Endodermal cell (in vitro differentiated cells): ENCODE measurements around the gene FAAP100. TPM values are rescaled to one million over a fixed set of nuclear protein-coding genes. Genes with fewer than 3 reads are reported as not detected.

ENCODE experiments used
- DNase-seq: peaks from one replicate; pipeline ENCODE4 v3.0.0-alpha.2; 2017
- H3K27ac ChIP-seq: 2 replicates; pipeline ENCODE4 v1.5.1; 2013; ENCODE audit warnings: mild to moderate bottlenecking, low read depth, low read length, moderate library complexity
- H3K27me3 ChIP-seq: 2 replicates; pipeline ENCODE4 v1.6.1; 2013; ENCODE audit warnings: mild to moderate bottlenecking, low read length, moderate library complexity; ENCODE audit not compliant: insufficient read depth, control insufficient read depth, poor library complexity, severe bottlenecking
- H3K36me3 ChIP-seq: 2 replicates; pipeline ENCODE4 v1.7.0; 2013; ENCODE audit warnings: mild to moderate bottlenecking, low read length, moderate library complexity; ENCODE audit not compliant: control insufficient read depth, insufficient read depth
- H3K4me1 ChIP-seq: one replicate; pipeline ENCODE4 v1.7.0; 2013; ENCODE audit warnings: low read length; ENCODE audit not compliant: control insufficient read depth, insufficient read depth
- H3K4me3 ChIP-seq: 2 replicates; pipeline ENCODE4 v1.5.1; 2013; ENCODE audit warnings: mild to moderate bottlenecking, low read length, moderate library complexity
- H3K9ac ChIP-seq: 2 replicates; pipeline ENCODE4 v1.6.1; 2013; ENCODE audit warnings: mild to moderate bottlenecking, low read length, moderate library complexity; ENCODE audit not compliant: poor library complexity, severe bottlenecking; ENCODE audit errors: extremely low read depth
- H3K9me3 ChIP-seq: 2 replicates; pipeline ENCODE4 v1.6.1; 2013; ENCODE audit warnings: mild to moderate bottlenecking, low read length, moderate library complexity; ENCODE audit not compliant: control insufficient read depth
- H3K27ac Mint-ChIP-seq: 2 replicates; pipeline ENCODE4 v1.8.0; 2020; ENCODE audit warnings: mixed read lengths
- H3K27me3 Mint-ChIP-seq: 2 replicates; pipeline ENCODE4 v1.8.0; 2021; ENCODE audit warnings: mild to moderate bottlenecking, mixed read lengths; ENCODE audit not compliant: insufficient read depth
- H3K36me3 Mint-ChIP-seq: 2 replicates; pipeline ENCODE4 v1.8.0; 2020; ENCODE audit warnings: low read depth, mixed read lengths
- H3K4me1 Mint-ChIP-seq: 2 replicates; pipeline ENCODE4 v1.8.0; 2020; ENCODE audit warnings: mixed read lengths
- H3K4me3 Mint-ChIP-seq: 2 replicates; pipeline ENCODE4 v1.8.0; 2020; ENCODE audit warnings: mild to moderate bottlenecking, moderate library complexity, mixed read lengths
- H3K9me3 Mint-ChIP-seq: 2 replicates; pipeline ENCODE4 v1.8.0; 2020; ENCODE audit warnings: mild to moderate bottlenecking, mixed read lengths
- WGBS, 2 experiments: methylation state at CpG; one replicate each; pipeline versions ENCODE4 v1.1.5 to v1.1.7; 2013; ENCODE audit warnings: missing lambda C conversion rate in 2 of 2, mixed read lengths in 1 of 2; ENCODE audit not compliant: insufficient coverage in 1 of 2, insufficient read length in 1 of 2; 5-methylcytosine and 5-hydroxymethylcytosine counted together
- total RNA-seq, 2 donors: library from RNA; stranded (reverse); fragmentation: NEBNext Ultra II Directional in 1 of 2; extraction: Animal tissue kit (Norgen Biotek cat#: 25700) in 1 of 2; gene quantifications; 2 replicates in 1 of 2; 3 replicates in 1 of 2; pipeline ENCODE4 v1.2.1, GENCODE V29; 2021
- TF ChIP-seq, protein P1 (sequence below): fragments of 200-600 bp; sonication (generic); conservative IDR thresholded peaks from 2 replicates; pipeline ENCODE4 v1.5.0; 2021; ENCODE audit warnings: antibody characterized with exemption, mild to moderate bottlenecking

The FAAP100 gene
- total RNA-seq, 2 donors from 2014 or later, result 34.5 to 39.5 TPM

DNA sequence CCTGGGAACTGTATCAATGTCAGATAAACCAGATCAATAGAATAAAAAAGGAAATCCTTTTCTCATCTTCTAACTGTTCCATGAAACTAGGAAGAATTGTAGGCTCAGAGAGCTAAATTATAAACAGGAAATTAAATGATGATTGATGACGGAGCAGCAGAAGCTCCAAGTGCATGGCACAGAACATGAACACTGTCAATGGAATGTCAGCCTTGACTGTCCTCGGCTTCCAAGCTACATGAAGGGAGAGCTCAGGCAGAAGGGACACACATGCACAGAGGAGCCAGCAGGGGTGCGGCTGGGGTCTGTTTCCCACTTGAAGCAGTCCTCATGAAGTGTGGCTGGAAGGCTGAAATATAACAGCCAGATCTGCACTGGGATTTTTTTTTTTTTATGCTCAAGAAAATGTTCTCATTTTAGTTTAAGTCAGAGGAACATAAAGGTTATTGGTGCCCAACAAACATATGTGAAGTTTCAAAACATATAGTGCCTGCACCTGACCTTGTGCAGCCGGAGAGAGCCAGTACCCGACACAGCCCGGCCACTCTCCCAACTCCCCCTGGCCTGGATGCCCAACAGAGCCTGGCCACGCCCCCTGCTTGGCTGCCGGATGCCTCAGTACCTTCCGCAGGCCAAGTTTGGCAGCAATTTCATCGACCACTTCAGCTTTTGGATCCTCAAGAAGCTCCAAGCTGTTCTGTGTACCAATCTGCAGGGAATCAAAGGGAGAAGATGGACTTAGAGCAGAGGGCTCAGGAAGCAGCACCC lies 47.8 kb upstream of the FAAP100 start:
- TF ChIP-seq, protein P1, sequence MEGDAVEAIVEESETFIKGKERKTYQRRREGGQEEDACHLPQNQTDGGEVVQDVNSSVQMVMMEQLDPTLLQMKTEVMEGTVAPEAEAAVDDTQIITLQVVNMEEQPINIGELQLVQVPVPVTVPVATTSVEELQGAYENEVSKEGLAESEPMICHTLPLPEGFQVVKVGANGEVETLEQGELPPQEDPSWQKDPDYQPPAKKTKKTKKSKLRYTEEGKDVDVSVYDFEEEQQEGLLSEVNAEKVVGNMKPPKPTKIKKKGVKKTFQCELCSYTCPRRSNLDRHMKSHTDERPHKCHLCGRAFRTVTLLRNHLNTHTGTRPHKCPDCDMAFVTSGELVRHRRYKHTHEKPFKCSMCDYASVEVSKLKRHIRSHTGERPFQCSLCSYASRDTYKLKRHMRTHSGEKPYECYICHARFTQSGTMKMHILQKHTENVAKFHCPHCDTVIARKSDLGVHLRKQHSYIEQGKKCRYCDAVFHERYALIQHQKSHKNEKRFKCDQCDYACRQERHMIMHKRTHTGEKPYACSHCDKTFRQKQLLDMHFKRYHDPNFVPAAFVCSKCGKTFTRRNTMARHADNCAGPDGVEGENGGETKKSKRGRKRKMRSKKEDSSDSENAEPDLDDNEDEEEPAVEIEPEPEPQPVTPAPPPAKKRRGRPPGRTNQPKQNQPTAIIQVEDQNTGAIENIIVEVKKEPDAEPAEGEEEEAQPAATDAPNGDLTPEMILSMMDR, result no peak
- Mint-ChIP-seq H3K36me3 (peaks cover 72% of the 10 kb centered on the region), H3K27ac (peak overlapping the region; percentile 44), H3K9me3 (no peaks in the 10 kb centered on the region), H3K27me3 (no peaks in the 10 kb centered on the region), H3K4me3 (no peak overlapping the region), H3K4me1 (no peaks in the 10 kb centered on the region)
- Histone ChIP-seq H3K36me3 (peaks cover 83% of the 10 kb centered on the region), H3K9me3 (no peaks in the 10 kb centered on the region), H3K27ac (no peak overlapping the region), H3K4me3 (no peak overlapping the region), H3K4me1 (no peaks in the 10 kb centered on the region), H3K27me3 (no peaks in the 10 kb centered on the region), H3K9ac (no peak overlapping the region)
- 95 to 97% methylated on average over 7 to 10 of the region's 10 CpGs for WGBS, 2 experiments
- no peak for DNase-seq

DNA sequence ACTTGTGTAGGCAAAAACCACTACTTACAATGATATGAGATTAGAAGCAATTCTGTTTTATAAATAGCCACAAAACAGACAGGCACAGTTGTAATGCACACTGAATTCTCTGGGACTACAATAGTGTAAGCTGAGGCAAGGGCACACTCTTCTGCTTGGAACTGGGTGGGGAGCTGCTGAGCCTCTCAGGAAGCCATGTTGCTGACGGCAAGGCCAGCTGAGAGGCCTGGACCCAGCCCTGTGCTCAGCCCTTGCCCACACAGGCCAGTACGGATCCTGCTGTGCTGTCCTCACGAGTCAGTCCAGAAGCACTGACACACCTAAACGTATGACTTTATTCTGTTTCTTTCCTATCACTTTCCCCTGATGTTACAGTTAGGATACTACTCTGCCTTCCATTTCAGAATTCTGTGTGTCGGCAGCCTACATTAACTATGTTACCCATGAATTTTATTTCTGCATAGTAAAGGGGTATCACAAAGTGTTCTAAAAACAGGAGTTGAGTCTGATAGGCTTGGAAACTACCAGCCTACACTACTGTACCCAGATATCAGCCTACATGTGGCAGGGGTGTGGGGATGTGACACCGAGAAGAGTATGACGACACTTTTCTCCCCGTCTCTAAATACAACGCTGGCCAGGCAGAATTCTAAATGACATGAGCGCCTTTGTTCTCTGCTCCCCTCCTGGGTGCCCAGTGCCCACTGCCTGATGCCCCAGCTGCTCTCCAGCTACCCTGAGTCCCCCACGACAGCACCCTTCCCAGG lies 41.1 kb upstream of the FAAP100 start:
- TF ChIP-seq, protein P1, result no peak
- H3K9me3 Mint-ChIP-seq, result no peaks in the 10 kb centered on the region
- peaks cover 78% of the 10 kb centered on the region for H3K36me3 Mint-ChIP-seq

DNA sequence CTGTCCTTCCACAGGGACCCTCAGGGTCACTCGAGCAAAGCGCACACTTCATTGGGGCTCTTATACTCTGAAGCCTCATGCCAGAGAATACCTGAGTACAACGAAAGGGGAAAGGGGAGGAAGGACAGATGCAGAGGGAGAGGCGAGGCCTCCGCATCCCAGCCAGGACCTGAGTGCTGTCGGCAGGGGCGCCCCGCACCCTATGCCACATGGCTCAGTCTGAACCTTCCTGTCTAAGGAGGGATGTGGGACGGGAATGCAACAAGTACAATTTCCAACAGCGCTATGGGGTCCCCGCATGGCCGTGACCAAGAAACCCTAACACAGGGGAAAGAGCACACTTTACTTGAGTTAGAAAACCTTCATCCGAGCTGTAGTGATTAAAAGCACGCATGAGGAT lies 39.8 kb upstream of the FAAP100 start:
- peaks cover 78% of the 10 kb centered on the region for H3K36me3 Mint-ChIP-seq
- TF ChIP-seq, protein P1, result no peak
- Histone ChIP-seq H3K4me3 (no peak overlapping the region), H3K27ac (no peak overlapping the region), H3K9me3 (no peaks in the 10 kb centered on the region), H3K36me3 (peaks cover 84% of the 10 kb centered on the region), H3K9ac (no peak overlapping the region), H3K27me3 (no peaks in the 10 kb centered on the region), H3K4me1 (no peaks in the 10 kb centered on the region)
- H3K4me1 Mint-ChIP-seq, result no peaks in the 10 kb centered on the region
- peak overlapping the region; percentile 26 for H3K27ac Mint-ChIP-seq
- H3K27me3 Mint-ChIP-seq, result no peaks in the 10 kb centered on the region
- 96 to 100% methylated on average over 12 to 14 of the region's 14 CpGs for WGBS, 2 experiments
- no peak overlapping the region for H3K4me3 Mint-ChIP-seq
- no peak for DNase-seq
- no peaks in the 10 kb centered on the region for H3K9me3 Mint-ChIP-seq

More for the DNA sequence above, 41.1 kb upstream of the FAAP100 start:
- Mint-ChIP-seq H3K27me3 (no peaks in the 10 kb centered on the region), H3K4me3 (no peak overlapping the region), H3K4me1 (no peaks in the 10 kb centered on the region), H3K27ac (peak overlapping the region; percentile 73)
- no peak overlapping the region for H3K4me3 ChIP-seq
- no peak for DNase-seq
- H3K27ac ChIP-seq, result no peak overlapping the region
- H3K27me3 ChIP-seq, result no peaks in the 10 kb centered on the region
- H3K9me3 ChIP-seq, result no peaks in the 10 kb centered on the region
- WGBS, 2 experiments, result 94 to 95% methylated on average over 8 to 11 of the region's 11 CpGs
- no peaks in the 10 kb centered on the region for H3K4me1 ChIP-seq
- H3K36me3 ChIP-seq, result peaks cover 88% of the 10 kb centered on the region
- no peak overlapping the region for H3K9ac ChIP-seq
